Hepatocyte (in vitro differentiated cells): ENCODE data around the gene PLXDC1.

ENCODE experiments used
- EZH2 ChIP-seq: fragments of 200-600 bp; sonication (generic); IDR thresholded peaks from 2 replicates; pipeline ENCODE4 v1.6.1; 2016; ENCODE audit warnings: antibody characterized with exemption, mild to moderate bottlenecking, borderline replicate concordance
- EZH2phosphoT487 ChIP-seq: fragments of 200-600 bp; sonication (generic); IDR thresholded peaks from one replicate; pipeline ENCODE4 v1.6.1; 2018; ENCODE audit warnings: antibody characterized with exemption, mild to moderate bottlenecking, low read depth, moderate library complexity; ENCODE audit not compliant: unreplicated experiment, severe bottlenecking
- TF ChIP-seq, protein P1 (sequence below): fragments of 200-600 bp; sonication (generic); IDR thresholded peaks from 2 replicates; pipeline ENCODE4 v1.5.1; 2016; ENCODE audit warnings: antibody characterized with exemption, mild to moderate bottlenecking; ENCODE audit not compliant: poor library complexity

- TF ChIP-seq, protein P1, sequence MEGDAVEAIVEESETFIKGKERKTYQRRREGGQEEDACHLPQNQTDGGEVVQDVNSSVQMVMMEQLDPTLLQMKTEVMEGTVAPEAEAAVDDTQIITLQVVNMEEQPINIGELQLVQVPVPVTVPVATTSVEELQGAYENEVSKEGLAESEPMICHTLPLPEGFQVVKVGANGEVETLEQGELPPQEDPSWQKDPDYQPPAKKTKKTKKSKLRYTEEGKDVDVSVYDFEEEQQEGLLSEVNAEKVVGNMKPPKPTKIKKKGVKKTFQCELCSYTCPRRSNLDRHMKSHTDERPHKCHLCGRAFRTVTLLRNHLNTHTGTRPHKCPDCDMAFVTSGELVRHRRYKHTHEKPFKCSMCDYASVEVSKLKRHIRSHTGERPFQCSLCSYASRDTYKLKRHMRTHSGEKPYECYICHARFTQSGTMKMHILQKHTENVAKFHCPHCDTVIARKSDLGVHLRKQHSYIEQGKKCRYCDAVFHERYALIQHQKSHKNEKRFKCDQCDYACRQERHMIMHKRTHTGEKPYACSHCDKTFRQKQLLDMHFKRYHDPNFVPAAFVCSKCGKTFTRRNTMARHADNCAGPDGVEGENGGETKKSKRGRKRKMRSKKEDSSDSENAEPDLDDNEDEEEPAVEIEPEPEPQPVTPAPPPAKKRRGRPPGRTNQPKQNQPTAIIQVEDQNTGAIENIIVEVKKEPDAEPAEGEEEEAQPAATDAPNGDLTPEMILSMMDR: no peak
- TF ChIP-seq EZH2 (no peak), EZH2phosphoT487 (no peak)
Observed at GRCh38 chr17:39028690-39029089, 122.7 kb downstream of the PLXDC1 start.
